Coronary artery (tissue), 2 donors: ENCODE results near the gene DPM1.

Experiments
- DNase-seq: peaks from one replicate; pipeline ENCODE4 v3.0.0-alpha.2; 2017; ENCODE audit warnings: low spot score
- H3K27ac ChIP-seq, 2 donors: fragments of 200-600 bp; sonication (generic); one replicate each; pipeline ENCODE4 v1.5.1; 2016 to 2019
- H3K4me3 ChIP-seq: fragments of 200-600 bp; sonication (generic); 2 replicates; pipeline ENCODE4 v1.5.1; 2016; ENCODE audit warnings: mild to moderate bottlenecking, moderate library complexity
- TF ChIP-seq, protein P1 (sequence below): fragments of 200-600 bp; sonication (generic); IDR thresholded peaks from one replicate; pipeline ENCODE4 v1.5.1; 2019; ENCODE audit warnings: antibody characterized with exemption

The DPM1 gene

DNA sequence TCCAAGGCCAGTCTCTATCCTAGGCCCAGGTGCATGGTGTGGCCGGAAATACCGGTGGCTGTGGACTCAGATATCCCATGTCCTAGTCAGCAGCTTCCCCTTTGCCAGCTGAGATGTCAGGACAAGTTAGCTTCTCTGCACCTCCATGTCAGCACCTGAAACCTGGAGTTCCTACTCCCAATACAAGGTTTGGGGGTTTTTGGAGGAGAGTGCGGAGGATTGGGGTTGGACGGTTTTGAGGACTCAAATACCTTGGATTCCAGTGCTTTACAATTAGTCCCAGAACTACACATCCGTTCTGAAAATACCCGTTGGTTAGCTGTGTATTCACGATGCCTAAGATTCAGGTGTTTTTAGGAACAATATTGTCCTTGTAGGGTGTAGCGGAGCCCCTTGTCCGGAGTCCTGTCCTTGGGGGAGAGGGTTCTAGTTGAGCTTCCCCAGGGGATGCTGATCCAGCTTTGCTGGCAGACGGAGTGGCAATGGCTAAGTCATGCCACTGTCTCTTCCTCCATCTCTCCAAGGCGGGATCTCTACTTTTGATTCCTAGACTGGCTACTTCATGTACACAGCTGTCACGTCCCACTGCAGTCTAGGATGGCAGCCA, 72.0 kb downstream of the DPM1 start:
- H3K27ac ChIP-seq, result no peak overlapping the region
- no peak overlapping the region for H3K4me3 ChIP-seq
- TF ChIP-seq, protein P1, sequence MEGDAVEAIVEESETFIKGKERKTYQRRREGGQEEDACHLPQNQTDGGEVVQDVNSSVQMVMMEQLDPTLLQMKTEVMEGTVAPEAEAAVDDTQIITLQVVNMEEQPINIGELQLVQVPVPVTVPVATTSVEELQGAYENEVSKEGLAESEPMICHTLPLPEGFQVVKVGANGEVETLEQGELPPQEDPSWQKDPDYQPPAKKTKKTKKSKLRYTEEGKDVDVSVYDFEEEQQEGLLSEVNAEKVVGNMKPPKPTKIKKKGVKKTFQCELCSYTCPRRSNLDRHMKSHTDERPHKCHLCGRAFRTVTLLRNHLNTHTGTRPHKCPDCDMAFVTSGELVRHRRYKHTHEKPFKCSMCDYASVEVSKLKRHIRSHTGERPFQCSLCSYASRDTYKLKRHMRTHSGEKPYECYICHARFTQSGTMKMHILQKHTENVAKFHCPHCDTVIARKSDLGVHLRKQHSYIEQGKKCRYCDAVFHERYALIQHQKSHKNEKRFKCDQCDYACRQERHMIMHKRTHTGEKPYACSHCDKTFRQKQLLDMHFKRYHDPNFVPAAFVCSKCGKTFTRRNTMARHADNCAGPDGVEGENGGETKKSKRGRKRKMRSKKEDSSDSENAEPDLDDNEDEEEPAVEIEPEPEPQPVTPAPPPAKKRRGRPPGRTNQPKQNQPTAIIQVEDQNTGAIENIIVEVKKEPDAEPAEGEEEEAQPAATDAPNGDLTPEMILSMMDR, result no peak
- no peak for DNase-seq

DNA sequence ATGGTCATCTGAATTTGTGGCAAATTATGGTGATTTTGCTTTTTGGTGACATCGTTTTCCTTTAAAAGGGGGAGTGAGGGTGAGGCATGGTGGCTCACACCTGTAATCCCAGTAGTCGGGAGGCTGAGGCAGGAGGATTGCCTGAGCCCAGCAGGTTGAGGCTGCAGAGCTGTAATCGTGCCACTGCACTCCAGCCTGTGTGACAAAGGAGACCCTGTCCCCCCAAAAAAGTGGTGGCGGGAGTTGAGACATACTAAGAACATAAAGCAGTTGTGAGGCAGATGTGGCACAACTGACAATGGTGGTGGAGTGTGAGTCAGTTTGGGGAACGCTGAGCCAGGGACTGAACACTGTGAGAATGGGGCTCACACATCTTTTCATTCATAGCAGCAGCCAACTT, 72.6 kb downstream of the DPM1 start:
- Histone ChIP-seq H3K27ac (no peak overlapping the region), H3K4me3 (no peak overlapping the region)
- TF ChIP-seq, protein P1, result no peak
- DNase-seq, result no peak

DNA sequence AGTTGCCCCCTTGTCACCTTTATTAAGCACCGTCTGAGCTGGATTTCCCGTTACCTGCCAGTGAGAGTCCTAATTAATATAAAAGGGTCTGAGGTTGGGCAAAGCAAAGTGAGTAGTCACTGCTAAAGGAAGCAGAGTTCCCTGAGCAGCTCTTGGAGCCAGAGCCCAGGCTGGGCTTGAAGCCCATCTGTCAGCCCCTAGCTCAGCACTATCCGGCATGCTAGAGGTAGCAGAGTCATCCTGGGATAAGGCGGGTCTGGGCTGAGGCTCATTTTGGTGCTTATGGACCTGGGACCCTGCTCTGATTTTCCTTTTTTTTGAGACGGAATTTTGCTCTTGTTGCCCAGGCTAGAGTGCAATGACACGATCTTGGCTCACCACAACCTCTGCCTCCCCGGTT, 73.3 kb downstream of the DPM1 start:
- no peak for DNase-seq
- Histone ChIP-seq H3K27ac (no peak overlapping the region), H3K4me3 (no peak overlapping the region)
- TF ChIP-seq, protein P1, result no peak
